H9 (cell line): ENCODE results near the gene CCM2L. TPM values are rescaled to one million over a fixed set of nuclear protein-coding genes. Genes with fewer than 3 reads are reported as not detected.

ENCODE experiments used
- DNase-seq: peaks from one replicate; pipeline ENCODE4 v3.0.0-alpha.2; 2017
- H2AFZ ChIP-seq: one replicate; pipeline ENCODE4 v1.6.1; 2013; ENCODE audit warnings: mild to moderate bottlenecking, low read length, control low read depth, moderate library complexity
- H2AK5ac ChIP-seq: 2 replicates; pipeline ENCODE4 v1.6.1; 2013; ENCODE audit warnings: low read length, control low read depth, mixed read lengths; ENCODE audit not compliant: insufficient read length
- H2BK120ac ChIP-seq: one replicate; pipeline ENCODE4 v1.6.1; 2013; ENCODE audit warnings: low read depth, mild to moderate bottlenecking, low read length, control low read depth, inconsistent platforms; ENCODE audit not compliant: poor library complexity, severe bottlenecking
- H2BK12ac ChIP-seq: 2 replicates; pipeline ENCODE4 v1.6.1; 2013; ENCODE audit warnings: low read length, control low read depth, mixed read lengths, low read depth; ENCODE audit not compliant: insufficient read length
- H2BK15ac ChIP-seq: 2 replicates; pipeline ENCODE4 v1.6.1; 2013; ENCODE audit warnings: low read depth, low read length, control low read depth
- H2BK20ac ChIP-seq: one replicate; pipeline ENCODE4 v1.6.1; 2013; ENCODE audit warnings: low read depth, mild to moderate bottlenecking, low read length, control low read depth, inconsistent platforms; ENCODE audit not compliant: poor library complexity, severe bottlenecking
- H2BK5ac ChIP-seq: 2 replicates; pipeline ENCODE4 v1.6.1; 2013; ENCODE audit warnings: low read length, control low read depth, mixed read lengths; ENCODE audit not compliant: insufficient read length
- H3K14ac ChIP-seq: 2 replicates; pipeline ENCODE4 v1.6.1; 2013; ENCODE audit warnings: low read length, control low read depth; ENCODE audit not compliant: insufficient read depth
- H3K18ac ChIP-seq: 2 replicates; pipeline ENCODE4 v1.6.1; 2013; ENCODE audit warnings: low read depth, mild to moderate bottlenecking, mixed read lengths, low read length, control low read depth; ENCODE audit not compliant: insufficient read length
- H3K23ac ChIP-seq: 2 replicates; pipeline ENCODE4 v1.6.1; 2013; ENCODE audit warnings: low read length, control low read depth, mixed read lengths, low read depth; ENCODE audit not compliant: insufficient read length
- H3K23me2 ChIP-seq: 2 replicates; pipeline ENCODE4 v1.6.1; 2013; ENCODE audit warnings: low read depth, mild to moderate bottlenecking, mixed read lengths, low read length, control low read depth; ENCODE audit not compliant: insufficient read length, poor library complexity, severe bottlenecking
- H3K27ac ChIP-seq: 2 replicates; pipeline ENCODE4 v1.5.1; 2013; ENCODE audit warnings: low read length, control low read depth, mixed read lengths, low read depth; ENCODE audit not compliant: insufficient read length
- H3K27me3 ChIP-seq: 2 replicates; pipeline ENCODE4 v1.6.1; 2013; ENCODE audit warnings: low read length, control low read depth, inconsistent platforms; ENCODE audit not compliant: insufficient read depth
- H3K4ac ChIP-seq: 2 replicates; pipeline ENCODE4 v1.6.1; 2013; ENCODE audit warnings: low read depth, mild to moderate bottlenecking, control low read depth, inconsistent platforms, low read length, moderate library complexity
- H3K4me1 ChIP-seq: 2 replicates; pipeline ENCODE4 v1.6.1; 2013; ENCODE audit warnings: low read length, control low read depth, inconsistent platforms; ENCODE audit not compliant: insufficient read depth
- H3K4me2 ChIP-seq: 2 replicates; pipeline ENCODE4 v1.6.1; 2013; ENCODE audit warnings: low read length, control low read depth, mixed read lengths; ENCODE audit not compliant: insufficient read length, insufficient read depth
- H3K56ac ChIP-seq: 2 replicates; pipeline ENCODE4 v1.6.1; 2013; ENCODE audit warnings: low read depth, mild to moderate bottlenecking, mixed read lengths, low read length, control low read depth; ENCODE audit not compliant: insufficient read length
- H3K79me1 ChIP-seq: 2 replicates; pipeline ENCODE4 v1.6.1; 2013; ENCODE audit warnings: low read depth, mild to moderate bottlenecking, moderate library complexity, low read length, control low read depth, inconsistent platforms; ENCODE audit not compliant: insufficient read depth, poor library complexity, severe bottlenecking
- H3K79me2 ChIP-seq: 2 replicates; pipeline ENCODE4 v1.6.1; 2013; ENCODE audit warnings: low read length, control low read depth, inconsistent platforms; ENCODE audit not compliant: insufficient read depth
- H3K9ac ChIP-seq: 2 replicates; pipeline ENCODE4 v1.6.1; 2013; ENCODE audit warnings: low read length, control low read depth, mixed read lengths; ENCODE audit not compliant: insufficient read length; ENCODE audit errors: extremely low read depth
- H3K9me3 ChIP-seq: one replicate; pipeline ENCODE4 v1.6.1; 2013; ENCODE audit warnings: low read depth, low read length, inconsistent platforms; ENCODE audit not compliant: control insufficient read depth
- H3T11ph ChIP-seq: one replicate; pipeline ENCODE4 v1.6.1; 2013; ENCODE audit warnings: mild to moderate bottlenecking, low read length, control low read depth, inconsistent platforms
- H4K20me1 ChIP-seq: one replicate; pipeline ENCODE4 v1.6.1; 2013; ENCODE audit not compliant: control insufficient read depth, insufficient read length, insufficient read depth
- H4K5ac ChIP-seq: 2 replicates; pipeline ENCODE4 v1.6.1; 2013; ENCODE audit warnings: low read depth, mild to moderate bottlenecking, mixed read lengths, low read length, control low read depth; ENCODE audit not compliant: insufficient read length
- H4K8ac ChIP-seq: replicated peaks from 2 replicates; pipeline ENCODE4 v1.6.1; 2013; ENCODE audit warnings: low read length, control low read depth, mixed read lengths, low read depth; ENCODE audit not compliant: insufficient read length
- H4K91ac ChIP-seq: 2 replicates; pipeline ENCODE4 v1.6.1; 2013; ENCODE audit warnings: low read depth, mild to moderate bottlenecking, moderate library complexity, mixed read lengths, low read length, control low read depth; ENCODE audit not compliant: insufficient read length
- H3K27ac Mint-ChIP-seq, 3 experiments: 2 replicates in 2 of 3; 3 replicates in 1 of 3; pipeline ENCODE4 v1.8.0; 2020 to 2021; ENCODE audit warnings: mixed read lengths in 3 of 3, mild to moderate bottlenecking in 1 of 3, moderate library complexity in 1 of 3
- H3K27me3 Mint-ChIP-seq: 2 replicates; pipeline ENCODE4 v1.8.0; 2021; ENCODE audit warnings: low read depth, mild to moderate bottlenecking, moderate library complexity, mixed read lengths
- H3K36me3 Mint-ChIP-seq, 3 experiments: 2 replicates in 2 of 3; 3 replicates in 1 of 3; pipeline ENCODE4 v1.8.0; 2020 to 2021; ENCODE audit warnings: low read depth in 3 of 3, mixed read lengths in 3 of 3; ENCODE audit not compliant: insufficient read depth in 1 of 3
- H3K4me1 Mint-ChIP-seq, 2 experiments: 2 replicates each; pipeline ENCODE4 v1.8.0; 2020; ENCODE audit warnings: mixed read lengths in 2 of 2
- H3K4me3 Mint-ChIP-seq, 2 experiments: 2 replicates in 1 of 2; 3 replicates in 1 of 2; pipeline ENCODE4 v1.8.0; 2020 to 2021; ENCODE audit warnings: mild to moderate bottlenecking in 2 of 2, mixed read lengths in 2 of 2, moderate library complexity in 1 of 2
- H3K9me3 Mint-ChIP-seq, 2 experiments: 2 replicates in 1 of 2; 3 replicates in 1 of 2; pipeline ENCODE4 v1.8.0; 2020; ENCODE audit warnings: mild to moderate bottlenecking in 2 of 2, mixed read lengths in 2 of 2, moderate library complexity in 1 of 2
- WGBS: extraction: QIAGEN DNeasy Blood & Tissue Kit; methylation state at CpG from one replicate; pipeline ENCODE4 v1.1.7; 2013; ENCODE audit warnings: missing lambda C conversion rate, low lambda C conversion rate, mixed read lengths; ENCODE audit not compliant: insufficient read length; ENCODE audit errors: extremely low coverage; 5-methylcytosine and 5-hydroxymethylcytosine counted together
- total RNA-seq: library from RNA; stranded (reverse); gene quantifications from 2 replicates; pipeline ENCODE4 v1.2.1, GENCODE V29; 2021
- TF ChIP-seq, protein P1 (sequence below): fragments of 200-600 bp; sonication (generic); conservative IDR thresholded peaks from 3 replicates; pipeline ENCODE4 v1.8.0; 2021; ENCODE audit warnings: antibody characterized with exemption, mild to moderate bottlenecking

Gene CCM2L
- total RNA-seq, 1 experiment from 2014 or later, result 4.6 TPM

DNA sequence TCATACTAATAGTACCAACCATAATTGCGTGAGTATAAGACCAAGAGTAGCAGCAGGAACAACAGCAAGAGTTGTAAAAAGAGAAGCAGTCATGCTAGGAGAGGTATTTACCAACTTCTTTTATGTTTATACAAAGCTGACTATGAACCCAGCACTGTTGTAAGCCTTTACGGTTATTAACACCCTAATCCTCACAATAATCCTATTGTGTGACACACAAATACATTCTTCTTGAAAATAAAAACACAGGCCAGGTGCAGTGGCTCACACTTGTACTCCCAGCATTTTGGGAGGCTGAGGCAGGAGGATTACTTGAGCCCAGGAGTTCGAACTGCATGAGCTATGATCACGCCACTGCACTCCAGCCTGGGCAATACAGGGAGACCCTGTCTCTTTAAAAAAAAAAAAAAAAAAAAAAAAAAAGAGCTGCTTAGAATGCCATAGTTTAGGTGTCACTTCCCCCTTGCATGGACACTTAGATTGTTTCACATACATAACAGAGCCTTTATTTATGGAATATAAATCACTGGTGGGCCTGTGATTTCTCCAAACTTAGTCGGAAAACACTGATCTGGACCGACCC is 62.0 kb downstream of the CCM2L start:
- no peak overlapping the region for H3K23ac ChIP-seq
- no peaks in the 10 kb centered on the region for H3K27me3 ChIP-seq
- H3K56ac ChIP-seq, result no peak overlapping the region
- no peaks in the 10 kb centered on the region; a peak in 1 of 7 replicates for H3K36me3 Mint-ChIP-seq
- no peaks in the 10 kb centered on the region for H3K4me1 ChIP-seq
- no peak overlapping the region for H4K91ac ChIP-seq
- H3K27ac ChIP-seq, result no peak overlapping the region
- H2BK120ac ChIP-seq, result no peak overlapping the region
- no peak overlapping the region for H2BK20ac ChIP-seq
- no peak overlapping the region for H3K4ac ChIP-seq
- no peak overlapping the region for H2AK5ac ChIP-seq
- no peak overlapping the region for H3K14ac ChIP-seq
- H3K4me3 Mint-ChIP-seq, result no peak overlapping the region
- H2BK15ac ChIP-seq, result no peak overlapping the region
- peak overlapping the region in 1 of 3 experiments; percentile 23; a peak in 1 of 7 replicates for H3K27ac Mint-ChIP-seq
- no peak overlapping the region for H2BK12ac ChIP-seq
- H3K79me2 ChIP-seq, result no peaks in the 10 kb centered on the region
- no peak overlapping the region for H4K5ac ChIP-seq
- no peak overlapping the region for H2AFZ ChIP-seq
- no peaks in the 10 kb centered on the region for H4K20me1 ChIP-seq
- H3K27me3 Mint-ChIP-seq, result peaks cover 18% of the 10 kb centered on the region
- no peak overlapping the region for H2BK5ac ChIP-seq
- H3K4me1 Mint-ChIP-seq, result peaks cover 9 to 23% of the 10 kb centered on the region in 2 experiments; a peak in 3 of 4 replicates
- no peaks in the 10 kb centered on the region for H3K9me3 ChIP-seq
- no peaks in the 10 kb centered on the region for H3K23me2 ChIP-seq
- no peak overlapping the region for H3K9ac ChIP-seq
- no peak overlapping the region for H4K8ac ChIP-seq
- no peak overlapping the region for H3K4me2 ChIP-seq
- no peak for DNase-seq
- no peaks in the 10 kb centered on the region for H3K79me1 ChIP-seq
- TF ChIP-seq, protein P1, sequence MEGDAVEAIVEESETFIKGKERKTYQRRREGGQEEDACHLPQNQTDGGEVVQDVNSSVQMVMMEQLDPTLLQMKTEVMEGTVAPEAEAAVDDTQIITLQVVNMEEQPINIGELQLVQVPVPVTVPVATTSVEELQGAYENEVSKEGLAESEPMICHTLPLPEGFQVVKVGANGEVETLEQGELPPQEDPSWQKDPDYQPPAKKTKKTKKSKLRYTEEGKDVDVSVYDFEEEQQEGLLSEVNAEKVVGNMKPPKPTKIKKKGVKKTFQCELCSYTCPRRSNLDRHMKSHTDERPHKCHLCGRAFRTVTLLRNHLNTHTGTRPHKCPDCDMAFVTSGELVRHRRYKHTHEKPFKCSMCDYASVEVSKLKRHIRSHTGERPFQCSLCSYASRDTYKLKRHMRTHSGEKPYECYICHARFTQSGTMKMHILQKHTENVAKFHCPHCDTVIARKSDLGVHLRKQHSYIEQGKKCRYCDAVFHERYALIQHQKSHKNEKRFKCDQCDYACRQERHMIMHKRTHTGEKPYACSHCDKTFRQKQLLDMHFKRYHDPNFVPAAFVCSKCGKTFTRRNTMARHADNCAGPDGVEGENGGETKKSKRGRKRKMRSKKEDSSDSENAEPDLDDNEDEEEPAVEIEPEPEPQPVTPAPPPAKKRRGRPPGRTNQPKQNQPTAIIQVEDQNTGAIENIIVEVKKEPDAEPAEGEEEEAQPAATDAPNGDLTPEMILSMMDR, result no peak
- WGBS, result no CpG with 5 or more reads among the region's 6 CpGs
- H3K18ac ChIP-seq, result no peak overlapping the region
- no peaks in the 10 kb centered on the region for H3K9me3 Mint-ChIP-seq
- no peak overlapping the region for H3T11ph ChIP-seq
